Ammon's horn (tissue), 1 donor: ENCODE measurements around the gene MACF1.
"Not testable (repeated sequence)": the region's sequence is repeated elsewhere in the genome, so short reads cannot be mapped to it uniquely, and the experiment has no call there.

Source experiments
- DNase-seq: peaks from one replicate; pipeline ENCODE4 v3.0.0-alpha.2; 2016; ENCODE audit warnings: low spot score

MACF1 gene

DNA sequence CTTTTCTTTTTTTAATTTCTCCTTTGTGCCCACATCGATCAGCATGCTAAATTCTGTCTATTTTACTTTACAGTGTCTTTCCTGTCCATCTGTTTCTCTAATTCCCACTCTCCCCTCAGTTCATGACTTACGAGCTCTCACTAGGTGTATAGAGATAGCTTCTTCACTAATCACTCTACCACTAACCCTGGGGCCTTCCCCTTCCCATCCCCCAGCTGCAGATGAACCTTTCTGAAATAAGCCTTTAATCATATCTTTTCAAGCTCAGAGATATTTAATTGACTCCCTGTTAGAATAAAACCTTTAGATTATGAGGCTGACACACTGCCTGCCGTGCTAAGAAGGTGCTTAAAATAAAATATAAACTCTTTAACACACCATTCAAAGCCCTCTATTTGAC is 220.7 kb downstream of the MACF1 start:
- no peak for DNase-seq

DNA sequence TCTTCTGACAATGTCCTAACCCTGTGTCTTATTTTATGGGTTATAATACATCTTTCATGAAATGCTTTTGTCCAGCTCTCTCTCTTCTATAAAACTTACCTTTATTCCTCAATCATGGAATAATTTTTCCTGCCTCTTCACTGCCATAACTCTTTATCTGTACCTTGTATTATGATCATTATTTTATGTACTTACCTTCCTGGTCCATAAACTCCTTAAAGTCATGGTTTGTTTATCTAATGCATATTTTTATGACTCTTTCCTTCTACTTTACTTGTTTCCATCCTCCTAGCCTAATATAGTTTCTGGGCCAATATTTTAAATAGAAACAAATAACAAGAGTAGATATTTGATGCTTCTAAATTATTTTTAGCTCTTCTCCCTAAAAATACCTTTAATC is 221.1 kb downstream of the MACF1 start:
- DNase-seq: no peak

DNA sequence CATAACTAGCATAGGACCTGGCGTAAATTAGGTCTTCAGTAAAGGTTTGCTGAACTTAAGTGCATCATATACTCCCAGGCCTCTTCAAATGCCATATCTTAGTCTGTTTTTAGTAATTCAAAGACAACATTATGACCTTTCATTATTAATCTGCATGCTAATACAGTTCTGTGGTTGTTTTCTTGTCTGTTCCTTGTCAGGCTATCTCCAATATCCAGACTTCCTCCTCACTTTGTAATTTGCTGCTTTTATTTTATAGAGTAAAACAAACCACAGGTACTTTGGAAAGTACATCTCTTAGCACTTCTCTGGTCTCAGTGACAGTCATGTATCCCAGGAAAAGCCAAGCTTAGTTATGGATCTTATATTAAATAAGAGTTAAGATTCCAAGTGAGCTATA is 221.9 kb downstream of the MACF1 start:
- DNase-seq: no peak

DNA sequence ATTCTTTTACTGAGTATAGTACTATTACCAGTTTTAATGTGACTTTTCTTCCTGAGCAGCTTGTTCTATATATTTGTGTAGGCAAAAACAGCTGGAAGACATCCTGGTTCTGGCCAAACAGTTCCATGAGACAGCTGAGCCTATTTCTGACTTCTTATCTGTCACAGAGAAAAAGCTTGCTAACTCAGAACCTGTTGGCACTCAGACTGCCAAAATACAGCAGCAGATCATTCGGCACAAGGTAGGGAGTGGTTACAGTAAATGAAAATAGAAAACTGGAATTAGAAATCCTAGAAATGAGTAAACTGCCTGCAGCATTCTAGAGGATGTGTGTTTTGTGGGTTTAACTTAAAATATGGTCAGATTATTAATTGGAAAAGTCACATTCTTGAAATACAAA is 222.9 kb downstream of the MACF1 start:
- no peak for DNase-seq

DNA sequence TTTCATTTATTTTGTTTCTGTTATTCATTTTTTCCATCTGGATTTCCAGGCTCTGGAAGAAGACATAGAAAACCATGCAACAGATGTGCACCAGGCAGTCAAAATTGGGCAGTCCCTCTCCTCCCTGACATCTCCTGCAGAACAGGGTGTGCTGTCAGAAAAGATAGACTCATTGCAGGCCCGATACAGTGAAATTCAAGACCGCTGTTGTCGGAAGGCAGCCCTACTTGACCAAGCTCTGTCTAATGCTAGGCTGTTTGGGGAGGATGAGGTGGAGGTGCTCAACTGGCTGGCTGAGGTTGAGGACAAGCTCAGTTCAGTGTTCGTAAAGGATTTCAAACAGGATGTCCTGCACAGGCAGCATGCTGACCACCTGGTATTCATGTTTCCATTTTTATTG is 223.4 kb downstream of the MACF1 start:
- no peak for DNase-seq

DNA sequence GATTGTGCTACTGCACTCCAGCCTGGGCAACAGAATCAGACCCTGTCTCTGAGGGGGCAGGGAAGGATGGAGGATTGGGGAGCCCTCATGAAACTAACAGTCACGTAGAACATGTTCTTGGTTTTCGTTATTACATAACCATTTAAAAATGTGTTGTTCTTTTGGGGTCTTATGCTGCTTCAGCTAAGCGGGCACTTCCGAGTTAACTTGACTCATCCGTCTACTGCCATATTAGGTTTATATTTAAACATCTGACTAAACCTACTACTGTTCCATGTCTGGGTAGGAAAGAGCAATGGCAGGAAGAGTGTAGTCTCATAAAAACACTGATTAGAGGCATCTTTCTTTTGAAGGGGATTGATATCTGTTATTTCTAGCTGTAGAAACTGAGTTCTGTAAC is 227.4 kb downstream of the MACF1 start:
- DNase-seq: no peak

DNA sequence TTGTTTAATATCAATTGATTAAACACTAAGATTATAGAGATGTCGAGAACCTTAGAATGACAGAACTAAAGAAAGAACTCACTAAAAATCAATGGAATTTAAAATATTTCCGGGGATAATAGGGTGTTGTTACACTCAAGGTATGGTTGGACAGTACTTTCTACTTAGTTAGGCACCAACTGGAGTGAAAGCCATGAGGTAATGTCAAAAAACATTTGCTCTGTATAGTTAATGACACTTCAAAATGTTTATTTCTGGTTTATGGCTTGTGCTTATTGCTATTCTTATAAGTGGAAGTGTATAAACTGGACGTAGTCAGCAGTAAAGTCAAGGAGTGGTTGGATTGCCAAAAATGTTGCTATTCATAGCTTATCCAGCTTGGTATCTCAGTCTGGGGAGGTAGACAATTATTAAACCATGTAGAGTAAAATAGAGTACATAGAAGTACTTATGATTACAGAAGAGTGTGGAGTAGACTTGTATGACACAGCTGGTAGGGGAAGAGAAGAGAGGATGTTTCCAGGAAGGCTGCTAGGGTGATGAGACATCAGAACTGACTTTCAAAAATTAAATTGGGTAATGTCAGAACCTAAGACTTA is 230.4 kb downstream of the MACF1 start:
- no peak for DNase-seq

DNA sequence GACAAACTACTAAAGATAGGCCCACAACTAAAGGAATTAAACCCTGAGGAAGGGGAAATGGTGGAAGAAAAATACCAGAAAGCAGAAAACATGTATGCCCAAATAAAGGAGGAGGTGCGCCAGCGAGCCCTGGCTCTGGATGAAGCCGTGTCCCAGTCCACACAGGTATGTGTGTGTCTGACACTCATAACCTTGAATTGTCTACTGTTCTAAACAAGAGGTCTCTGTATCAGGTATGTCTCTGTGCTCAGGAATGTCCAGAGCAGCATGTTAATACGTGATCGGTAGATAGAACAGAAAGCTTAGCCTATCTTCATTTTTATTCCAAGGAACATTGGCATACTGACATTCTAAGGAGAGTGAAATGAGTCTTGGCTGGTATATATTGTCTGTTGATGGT is 231.1 kb downstream of the MACF1 start:
- DNase-seq: no peak

DNA sequence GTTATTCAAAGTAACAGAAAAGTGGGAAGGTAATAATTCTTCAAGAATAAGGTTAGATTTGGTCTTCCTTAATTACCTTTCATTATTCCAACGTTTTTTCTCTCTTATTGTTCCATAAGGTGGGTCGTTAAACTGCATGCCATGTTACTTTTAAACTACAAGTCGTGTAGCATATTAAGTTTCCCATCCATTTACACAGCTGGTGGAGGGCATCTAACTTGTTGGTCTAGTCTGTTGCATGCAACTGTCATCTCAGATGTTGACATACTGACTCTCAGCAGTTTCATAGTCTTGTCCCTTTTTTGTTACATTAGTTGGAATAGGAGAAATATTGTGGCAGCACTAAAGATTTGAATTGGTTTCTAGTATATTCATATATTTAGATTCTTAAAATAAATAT is 232.3 kb downstream of the MACF1 start:
- DNase-seq: no peak

DNA sequence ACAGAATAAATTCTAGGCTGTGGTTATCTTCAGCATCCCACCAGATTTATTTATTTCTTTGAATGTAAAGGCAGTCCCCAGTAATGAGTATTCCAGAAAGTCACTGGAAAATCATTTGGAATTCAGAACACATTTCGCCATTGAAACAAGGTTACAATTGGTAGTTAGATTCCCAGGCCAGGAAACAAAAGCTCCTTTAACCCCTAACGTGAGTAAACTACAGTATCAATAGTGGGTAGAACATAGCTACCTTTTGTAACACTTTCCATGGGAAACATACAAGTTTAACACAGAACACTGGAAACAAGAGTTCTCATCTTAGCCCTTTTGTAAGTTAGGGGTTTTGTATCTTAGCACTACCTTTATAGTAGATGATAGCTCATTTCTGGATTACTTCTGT is 233.5 kb downstream of the MACF1 start:
- no peak for DNase-seq

DNA sequence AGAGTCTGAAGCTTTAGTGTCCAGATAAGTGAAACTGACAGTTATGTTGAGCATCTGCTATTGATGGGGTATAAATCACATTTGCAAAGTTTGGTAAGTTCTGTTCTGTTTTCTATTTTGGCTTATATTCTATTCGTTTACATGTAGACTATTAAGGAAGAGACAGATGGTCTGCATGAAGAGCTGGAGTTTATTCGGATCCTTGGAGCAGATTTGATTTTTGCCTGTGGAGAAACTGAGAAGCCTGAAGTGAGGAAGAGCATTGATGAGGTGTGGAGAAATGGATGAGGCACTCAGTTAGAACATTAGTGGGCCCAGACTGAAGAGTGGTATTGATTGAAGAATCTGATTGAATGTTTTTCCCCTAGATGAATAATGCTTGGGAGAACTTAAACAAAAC is 236.4 kb downstream of the MACF1 start:
- no peak for DNase-seq

DNA sequence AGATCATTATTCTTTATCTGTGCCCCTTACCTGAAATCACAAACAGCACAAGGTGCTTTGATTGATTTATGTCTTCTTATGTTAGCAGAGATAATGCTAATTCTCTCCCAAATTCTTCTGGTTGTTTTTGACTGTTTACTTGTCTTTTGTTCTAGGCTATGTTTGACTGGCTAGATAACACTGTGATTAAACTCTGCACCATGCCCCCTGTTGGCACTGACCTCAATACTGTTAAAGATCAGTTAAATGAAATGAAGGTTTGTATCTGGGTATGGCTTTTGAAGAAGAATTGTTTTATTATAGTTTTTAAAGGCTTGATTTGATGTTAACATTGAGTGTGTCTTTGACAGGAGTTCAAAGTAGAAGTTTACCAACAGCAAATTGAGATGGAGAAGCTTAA is 237.3 kb downstream of the MACF1 start:
- no peak for DNase-seq

DNA sequence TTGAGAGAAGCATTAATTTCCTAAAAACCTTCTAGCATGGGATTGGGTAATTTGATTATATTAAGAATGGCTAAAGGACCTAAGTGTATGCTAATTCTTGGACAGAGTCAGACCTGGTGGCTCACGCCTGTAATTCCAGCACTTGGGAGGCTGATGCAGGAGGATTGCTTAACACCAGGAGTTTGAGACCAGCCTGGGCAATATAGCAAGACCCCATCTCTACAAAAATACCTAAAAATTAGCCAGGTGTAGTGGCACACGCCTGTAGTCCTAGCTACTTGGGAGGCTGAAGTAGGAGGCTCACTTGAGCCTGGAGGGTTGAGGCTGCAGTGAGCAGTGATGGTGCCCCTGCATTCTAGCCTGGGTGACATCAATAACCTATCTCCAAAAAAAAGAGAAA is 241.1 kb downstream of the MACF1 start:
- DNase-seq: no peak

DNA sequence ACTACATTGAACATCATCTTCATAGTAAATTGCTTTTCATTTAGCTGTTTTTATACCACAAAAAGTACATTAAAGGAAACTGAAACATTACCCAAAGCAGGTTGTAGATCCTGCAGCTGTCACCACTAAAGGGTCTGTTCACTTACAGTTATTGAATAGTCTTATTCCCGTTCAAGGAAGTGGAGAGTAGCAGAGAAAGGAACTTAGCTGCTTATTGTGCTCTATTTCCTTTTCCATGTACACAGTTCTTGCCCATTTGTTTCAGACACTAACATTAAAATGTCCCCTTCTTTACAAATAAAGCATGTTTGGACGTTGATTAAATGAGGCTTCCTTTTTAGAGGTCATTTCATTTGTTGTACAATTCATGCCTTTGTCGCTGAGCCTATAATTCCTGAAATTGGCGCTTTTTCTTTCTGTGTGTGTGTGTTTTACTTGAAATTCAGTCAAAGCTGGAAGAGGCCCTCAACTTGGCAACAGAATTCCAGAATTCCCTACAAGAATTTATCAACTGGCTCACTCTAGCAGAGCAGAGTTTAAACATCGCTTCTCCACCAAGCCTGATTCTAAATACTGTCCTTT is 242.6 kb downstream of the MACF1 start:
- no peak for DNase-seq

DNA sequence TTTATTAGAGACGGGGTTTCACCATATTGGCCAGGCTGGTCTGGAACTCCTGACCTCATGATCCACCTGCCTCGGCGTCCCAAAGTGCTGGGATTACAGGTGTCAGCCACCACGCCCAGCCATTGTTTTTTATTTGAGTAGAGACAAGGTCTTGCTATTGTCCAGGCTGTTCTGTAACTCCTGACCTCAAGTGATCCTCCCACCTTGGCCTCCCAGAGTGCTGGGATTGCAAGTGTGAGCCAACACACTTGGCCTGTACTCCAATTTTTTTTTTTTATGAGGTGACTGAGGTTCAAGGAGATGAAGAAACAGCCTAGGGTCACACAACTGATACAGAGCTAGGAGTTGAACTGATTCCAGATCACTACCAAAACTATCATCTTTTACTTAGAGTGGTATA is 245.5 kb downstream of the MACF1 start:
- DNase-seq: not testable (repeated sequence)

DNA sequence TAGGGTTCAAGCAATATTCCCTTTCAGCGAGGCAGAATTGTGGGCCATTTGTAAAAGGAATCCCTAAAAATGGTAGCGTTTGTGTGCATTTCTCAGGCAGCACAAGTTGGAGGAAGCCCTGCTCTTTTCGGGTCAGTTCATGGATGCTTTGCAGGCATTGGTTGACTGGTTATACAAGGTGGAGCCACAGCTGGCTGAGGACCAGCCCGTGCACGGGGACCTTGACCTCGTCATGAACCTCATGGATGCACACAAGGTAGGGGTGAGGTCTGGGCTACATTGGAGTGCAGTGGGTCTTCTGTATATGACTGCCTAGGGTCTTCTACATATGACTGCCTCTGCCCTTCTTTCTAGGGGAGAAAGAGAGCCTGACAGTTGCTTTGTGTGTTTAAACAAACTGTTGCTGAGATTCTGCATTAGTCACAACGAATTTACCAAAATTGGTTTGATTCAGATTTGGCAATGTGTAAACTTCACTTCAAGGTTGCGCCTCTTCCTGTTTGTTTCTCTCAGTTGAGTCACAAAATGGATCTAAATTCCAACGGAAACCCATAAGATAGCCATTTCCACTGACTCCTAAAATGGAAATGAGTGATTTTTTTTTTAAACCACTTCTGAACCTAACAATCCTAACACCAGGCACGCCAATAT is 246.6 kb downstream of the MACF1 start:
- no peak for DNase-seq

DNA sequence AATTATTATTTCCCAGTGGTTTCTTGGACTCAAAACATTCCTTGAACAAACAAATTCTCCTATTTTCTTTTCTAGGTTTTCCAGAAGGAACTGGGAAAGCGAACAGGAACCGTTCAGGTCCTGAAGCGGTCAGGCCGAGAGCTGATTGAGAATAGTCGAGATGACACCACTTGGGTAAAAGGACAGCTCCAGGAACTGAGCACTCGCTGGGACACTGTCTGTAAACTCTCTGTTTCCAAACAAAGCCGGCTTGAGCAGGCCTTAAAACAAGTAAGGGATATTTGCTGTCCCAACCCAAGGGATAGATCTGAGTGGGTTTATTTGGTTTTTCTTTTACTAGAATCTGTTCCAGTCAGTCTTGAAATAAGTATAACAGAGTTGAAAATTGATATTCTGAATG is 247.6 kb downstream of the MACF1 start:
- DNase-seq: peak; percentile 24

DNA sequence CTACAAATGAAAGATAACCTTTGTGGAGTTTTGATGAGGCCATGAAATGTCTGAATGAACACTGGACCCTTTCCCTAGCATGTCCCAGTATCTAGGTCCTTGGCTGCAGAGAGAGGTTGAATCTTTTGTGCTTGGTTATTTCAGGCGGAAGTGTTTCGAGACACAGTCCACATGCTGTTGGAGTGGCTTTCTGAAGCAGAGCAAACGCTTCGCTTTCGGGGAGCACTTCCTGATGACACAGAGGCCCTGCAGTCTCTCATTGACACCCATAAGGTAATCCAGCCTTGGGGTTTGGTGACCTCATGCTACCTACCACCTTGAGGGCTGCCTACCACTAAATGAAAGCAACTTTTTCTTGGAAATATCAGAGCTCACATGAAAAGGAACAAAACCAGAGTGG is 248.0 kb downstream of the MACF1 start:
- DNase-seq: no peak

DNA sequence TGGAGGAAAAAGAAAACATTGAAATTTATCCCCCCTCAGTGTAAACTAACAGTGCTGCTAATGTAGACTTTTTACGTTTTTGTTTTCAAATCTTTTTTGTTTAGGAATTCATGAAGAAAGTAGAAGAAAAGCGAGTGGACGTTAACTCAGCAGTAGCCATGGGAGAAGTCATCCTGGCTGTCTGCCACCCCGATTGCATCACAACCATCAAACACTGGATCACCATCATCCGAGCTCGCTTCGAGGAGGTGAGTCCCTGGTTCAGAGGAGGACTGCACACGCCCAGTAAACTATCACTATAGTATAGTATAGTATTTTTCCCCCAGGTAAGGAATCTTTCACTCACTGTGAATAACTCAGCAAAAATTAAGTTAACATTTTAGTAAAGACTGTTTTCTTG is 249.1 kb downstream of the MACF1 start:
- DNase-seq: no peak

DNA sequence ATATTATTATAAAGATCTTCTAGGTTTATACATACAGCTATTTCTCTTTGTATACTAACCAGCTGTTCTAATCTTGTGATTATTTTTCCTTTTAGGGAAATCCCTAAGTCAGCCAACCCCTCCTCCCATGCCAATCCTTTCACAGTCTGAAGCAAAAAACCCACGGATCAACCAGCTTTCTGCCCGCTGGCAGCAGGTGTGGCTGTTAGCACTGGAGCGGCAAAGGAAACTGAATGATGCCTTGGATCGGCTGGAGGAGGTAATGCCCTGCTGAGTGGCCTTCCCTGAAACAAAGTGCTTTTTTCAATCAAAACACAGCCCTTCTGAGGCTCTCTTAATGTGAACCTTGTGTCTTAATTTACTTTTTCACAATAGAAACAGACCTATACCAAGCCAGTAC is 254.5 kb downstream of the MACF1 start:
- DNase-seq: no peak

DNA sequence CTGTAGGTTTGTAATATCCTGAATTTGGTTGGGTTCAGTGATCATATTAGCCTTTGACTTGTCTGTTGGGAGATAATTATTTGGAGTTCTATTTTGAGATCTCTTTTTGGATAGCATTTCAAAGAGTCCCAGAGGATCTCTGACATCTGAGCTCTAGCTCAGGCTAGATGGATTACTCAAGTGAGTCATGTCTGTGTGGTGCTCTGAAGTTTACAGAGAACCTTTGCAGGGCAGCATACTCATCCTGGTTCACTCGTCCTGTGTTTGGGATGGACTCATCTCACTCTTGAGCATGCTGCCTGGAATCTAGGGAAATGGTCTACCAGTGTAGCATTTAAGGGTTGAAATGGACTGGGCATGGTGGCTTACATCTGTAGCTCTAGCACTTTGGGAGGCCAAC is 257.6 kb downstream of the MACF1 start:
- DNase-seq: no peak

DNA sequence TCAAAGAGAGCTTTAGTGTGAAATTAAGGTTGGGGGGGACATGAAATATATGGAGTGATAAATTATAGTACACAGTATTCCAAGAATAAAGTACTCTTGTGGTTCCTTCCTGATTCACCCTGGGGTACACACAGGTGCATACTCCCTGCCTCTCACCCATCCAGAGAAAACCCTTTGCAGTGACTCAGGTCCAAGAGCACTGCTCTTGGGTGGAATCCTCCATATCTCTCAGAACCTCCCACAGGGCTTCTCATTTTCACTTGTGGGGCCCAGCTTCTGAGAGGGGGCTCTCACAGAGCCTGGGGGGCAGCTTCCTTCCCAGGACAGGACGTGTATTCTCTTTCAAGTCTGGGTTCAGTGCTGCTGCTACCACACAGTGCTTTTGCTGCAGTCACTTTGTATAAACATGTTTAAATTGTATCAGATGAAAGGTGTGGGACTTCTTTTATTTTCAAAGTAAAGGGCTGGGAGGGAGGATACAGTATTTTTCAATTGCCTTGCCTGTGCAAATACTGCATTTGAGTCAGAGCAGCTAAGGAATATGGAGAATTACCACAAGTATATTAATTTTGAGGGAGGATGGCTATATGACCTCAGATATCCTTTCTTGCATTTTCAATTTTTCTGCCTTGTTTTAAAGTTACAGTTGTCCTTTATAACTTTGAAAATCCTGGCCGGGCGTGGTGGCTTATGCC is 262.1 kb downstream of the MACF1 start:
- no peak for DNase-seq

DNA sequence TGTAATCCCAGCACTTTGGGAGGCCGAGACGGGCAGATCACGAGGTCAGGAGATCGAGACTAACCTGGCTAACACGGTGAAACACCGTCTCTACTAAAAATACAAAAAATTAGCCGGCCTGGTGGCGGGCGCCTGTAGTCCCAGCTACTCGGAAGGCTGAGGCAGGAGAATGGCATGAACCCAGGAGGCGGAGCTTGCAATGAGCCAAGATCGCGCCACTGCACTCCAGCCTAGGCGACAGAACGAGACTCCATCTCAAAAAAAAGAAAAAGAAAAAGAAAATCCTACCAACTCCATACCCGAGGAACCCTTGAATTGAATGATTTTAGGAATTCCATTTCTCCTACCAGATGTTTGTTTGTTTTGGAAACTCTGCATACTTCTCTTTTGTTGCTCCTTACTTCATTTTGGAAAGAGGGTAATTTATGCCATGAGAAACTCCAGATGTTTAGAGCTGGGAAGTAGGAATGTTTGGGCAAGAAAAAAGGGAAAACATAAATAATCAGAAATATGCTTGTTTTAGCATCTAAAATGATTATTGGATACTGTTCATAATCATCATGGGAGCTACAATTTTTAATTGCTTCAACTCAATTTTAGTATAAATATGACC is 262.7 kb downstream of the MACF1 start:
- not testable (repeated sequence) for DNase-seq
